ENCODE data around the gene VPS41.

Gene VPS41

GRCh38 chr7:38709123-38709522 lies 199.9 kb downstream of the VPS41 start:
- TF ChIP-seq, protein P1, sequence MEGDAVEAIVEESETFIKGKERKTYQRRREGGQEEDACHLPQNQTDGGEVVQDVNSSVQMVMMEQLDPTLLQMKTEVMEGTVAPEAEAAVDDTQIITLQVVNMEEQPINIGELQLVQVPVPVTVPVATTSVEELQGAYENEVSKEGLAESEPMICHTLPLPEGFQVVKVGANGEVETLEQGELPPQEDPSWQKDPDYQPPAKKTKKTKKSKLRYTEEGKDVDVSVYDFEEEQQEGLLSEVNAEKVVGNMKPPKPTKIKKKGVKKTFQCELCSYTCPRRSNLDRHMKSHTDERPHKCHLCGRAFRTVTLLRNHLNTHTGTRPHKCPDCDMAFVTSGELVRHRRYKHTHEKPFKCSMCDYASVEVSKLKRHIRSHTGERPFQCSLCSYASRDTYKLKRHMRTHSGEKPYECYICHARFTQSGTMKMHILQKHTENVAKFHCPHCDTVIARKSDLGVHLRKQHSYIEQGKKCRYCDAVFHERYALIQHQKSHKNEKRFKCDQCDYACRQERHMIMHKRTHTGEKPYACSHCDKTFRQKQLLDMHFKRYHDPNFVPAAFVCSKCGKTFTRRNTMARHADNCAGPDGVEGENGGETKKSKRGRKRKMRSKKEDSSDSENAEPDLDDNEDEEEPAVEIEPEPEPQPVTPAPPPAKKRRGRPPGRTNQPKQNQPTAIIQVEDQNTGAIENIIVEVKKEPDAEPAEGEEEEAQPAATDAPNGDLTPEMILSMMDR (IDR thresholded peaks at IDR 0.05; ENCODE audit: borderline replicate concordance, extremely low read depth, low read length, poor library complexity, severe bottlenecking) = no peak
- TF ChIP-seq EZH2 (IDR thresholded peaks at IDR 0.05; ENCODE audit: borderline replicate concordance, low read depth, low read length, severe bottlenecking) = no peak
- H3K36me3 ChIP-seq (ENCODE audit: insufficient read depth, low read length) = no peaks in the 10 kb centered on the region
- H3K4me3 ChIP-seq (ENCODE audit: low read depth in 1 of 2, low read length in 2 of 2) = no peak overlapping the region
- no peaks in the 10 kb centered on the region for H3K4me1 ChIP-seq (ENCODE audit: insufficient read depth, low read length)
- H2AFZ ChIP-seq (ENCODE audit: low read depth, low read length) = no peak overlapping the region
- ATAC-seq (ENCODE audit: insufficient read depth, low read depth) = no peak
- no peak overlapping the region for H3K9ac ChIP-seq (ENCODE audit: low read depth, low read length)
- no peak for DNase-seq
- no peak overlapping the region for H3K4me2 ChIP-seq (ENCODE audit: insufficient read depth, low read length)
- no peaks in the 10 kb centered on the region for H3K9me3 ChIP-seq (ENCODE audit: insufficient read depth, low read length, severe bottlenecking)
- no peaks in the 10 kb centered on the region for H3K79me2 ChIP-seq (ENCODE audit: insufficient read depth, low read length)
- H4K20me1 ChIP-seq (ENCODE audit: insufficient read depth, low read length) = no peaks in the 10 kb centered on the region
- H3K27ac ChIP-seq (ENCODE audit: low read length) = no peak overlapping the region
- peaks cover 3% of the 10 kb centered on the region for H3K27me3 ChIP-seq (ENCODE audit: insufficient read depth, low read length, poor library complexity)

DNA sequence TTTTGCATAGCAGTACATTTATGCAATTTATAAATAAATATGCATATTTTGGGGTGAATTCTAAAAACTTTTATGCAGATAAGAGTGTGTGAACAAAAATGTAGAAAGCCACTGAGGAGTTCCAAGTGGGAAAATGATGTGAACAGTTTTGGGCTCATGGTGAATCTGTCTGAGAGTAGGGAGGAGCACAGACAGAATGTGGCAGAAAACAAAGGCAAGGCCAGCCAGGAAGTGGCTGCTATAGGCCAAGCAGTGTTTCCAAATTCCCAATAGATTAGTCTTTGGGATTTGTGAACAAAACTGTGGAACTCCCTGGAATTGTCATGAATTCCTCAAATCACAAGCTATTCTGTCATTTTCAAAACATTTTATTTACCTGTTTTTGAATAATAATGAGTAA lies 204.2 kb downstream of the VPS41 start:
- Histone ChIP-seq H3K4me2 (ENCODE audit: insufficient read depth, low read length) (no peak overlapping the region), H3K9me3 (ENCODE audit: insufficient read depth, low read length, severe bottlenecking) (no peaks in the 10 kb centered on the region), H3K79me2 (ENCODE audit: insufficient read depth, low read length) (no peaks in the 10 kb centered on the region), H3K9ac (ENCODE audit: low read depth, low read length) (no peak overlapping the region), H3K36me3 (ENCODE audit: insufficient read depth, low read length) (no peaks in the 10 kb centered on the region), H3K4me1 (ENCODE audit: insufficient read depth, low read length) (no peaks in the 10 kb centered on the region), H2AFZ (ENCODE audit: low read depth, low read length) (no peak overlapping the region), H3K27ac (ENCODE audit: low read length) (no peak overlapping the region), H3K4me3 (ENCODE audit: low read depth in 1 of 2, low read length in 2 of 2) (no peak overlapping the region), H4K20me1 (ENCODE audit: insufficient read depth, low read length) (no peaks in the 10 kb centered on the region), H3K27me3 (ENCODE audit: insufficient read depth, low read length, poor library complexity) (peaks cover 6% of the 10 kb centered on the region)
- no peak for DNase-seq
- TF ChIP-seq, protein P1 (IDR thresholded peaks at IDR 0.05; ENCODE audit: borderline replicate concordance, extremely low read depth, low read length, poor library complexity, severe bottlenecking) = no peak
- TF ChIP-seq EZH2 (IDR thresholded peaks at IDR 0.05; ENCODE audit: borderline replicate concordance, low read depth, low read length, severe bottlenecking) = no peak
- ATAC-seq (ENCODE audit: insufficient read depth, low read depth) = no peak

- Histone ChIP-seq H3K4me3 (ENCODE audit: low read depth in 1 of 2, low read length in 2 of 2) (no peak overlapping the region), H3K27ac (ENCODE audit: low read length) (no peak overlapping the region), H3K9ac (ENCODE audit: low read depth, low read length) (no peak overlapping the region), H3K9me3 (ENCODE audit: insufficient read depth, low read length, severe bottlenecking) (no peaks in the 10 kb centered on the region), H3K4me1 (ENCODE audit: insufficient read depth, low read length) (no peaks in the 10 kb centered on the region), H3K4me2 (ENCODE audit: insufficient read depth, low read length) (no peak overlapping the region), H4K20me1 (ENCODE audit: insufficient read depth, low read length) (no peaks in the 10 kb centered on the region), H2AFZ (ENCODE audit: low read depth, low read length) (no peak overlapping the region), H3K27me3 (ENCODE audit: insufficient read depth, low read length, poor library complexity) (peaks cover 6% of the 10 kb centered on the region), H3K36me3 (ENCODE audit: insufficient read depth, low read length) (no peaks in the 10 kb centered on the region), H3K79me2 (ENCODE audit: insufficient read depth, low read length) (no peaks in the 10 kb centered on the region)
- TF ChIP-seq, protein P1 (IDR thresholded peaks at IDR 0.05; ENCODE audit: borderline replicate concordance, extremely low read depth, low read length, poor library complexity, severe bottlenecking) = no peak
- no peak for TF ChIP-seq EZH2 (IDR thresholded peaks at IDR 0.05; ENCODE audit: borderline replicate concordance, low read depth, low read length, severe bottlenecking)
- ATAC-seq (ENCODE audit: insufficient read depth, low read depth) = no peak
- DNase-seq = no peak
These were observed 204.9 kb downstream of the VPS41 start for GRCh38 chr7:38704041-38704547.

- no peak overlapping the region for H3K27ac ChIP-seq (ENCODE audit: low read length)
- H3K79me2 ChIP-seq (ENCODE audit: insufficient read depth, low read length) = no peaks in the 10 kb centered on the region
- H4K20me1 ChIP-seq (ENCODE audit: insufficient read depth, low read length) = no peaks in the 10 kb centered on the region
- no peak for DNase-seq
- TF ChIP-seq, protein P1 (IDR thresholded peaks at IDR 0.05; ENCODE audit: borderline replicate concordance, extremely low read depth, low read length, poor library complexity, severe bottlenecking) = no peak
- TF ChIP-seq EZH2 (IDR thresholded peaks at IDR 0.05; ENCODE audit: borderline replicate concordance, low read depth, low read length, severe bottlenecking) = no peak
- no peak for ATAC-seq (ENCODE audit: insufficient read depth, low read depth)
- no peak overlapping the region for H3K4me3 ChIP-seq (ENCODE audit: low read depth in 1 of 2, low read length in 2 of 2)
- H3K27me3 ChIP-seq (ENCODE audit: insufficient read depth, low read length, poor library complexity) = peaks cover 6% of the 10 kb centered on the region
- no peak overlapping the region for H2AFZ ChIP-seq (ENCODE audit: low read depth, low read length)
- no peak overlapping the region for H3K9ac ChIP-seq (ENCODE audit: low read depth, low read length)
- no peaks in the 10 kb centered on the region for H3K4me1 ChIP-seq (ENCODE audit: insufficient read depth, low read length)
- H3K36me3 ChIP-seq (ENCODE audit: insufficient read depth, low read length) = no peaks in the 10 kb centered on the region
- no peaks in the 10 kb centered on the region for H3K9me3 ChIP-seq (ENCODE audit: insufficient read depth, low read length, severe bottlenecking)
- no peak overlapping the region for H3K4me2 ChIP-seq (ENCODE audit: insufficient read depth, low read length)
These were observed 205.9 kb downstream of the VPS41 start for GRCh38 chr7:38703093-38703492.

Measured in DND-41 (cell line).